H9 (cell line): ENCODE measurements around the gene SCN2B. TPM values are rescaled to one million over a fixed set of nuclear protein-coding genes. Genes with fewer than 3 reads are reported as not detected.
A peak's percentile ranks its signal among the peaks of the same experiment; 100 is the strongest.

Experiments
- DNase-seq: peaks from one replicate; pipeline ENCODE4 v3.0.0-alpha.2; 2017
- H2AFZ ChIP-seq: one replicate; pipeline ENCODE4 v1.6.1; 2013; ENCODE audit warnings: mild to moderate bottlenecking, low read length, control low read depth, moderate library complexity
- H2AK5ac ChIP-seq: 2 replicates; pipeline ENCODE4 v1.6.1; 2013; ENCODE audit warnings: low read length, control low read depth, mixed read lengths; ENCODE audit not compliant: insufficient read length
- H2BK120ac ChIP-seq: one replicate; pipeline ENCODE4 v1.6.1; 2013; ENCODE audit warnings: low read depth, mild to moderate bottlenecking, low read length, control low read depth, inconsistent platforms; ENCODE audit not compliant: poor library complexity, severe bottlenecking
- H2BK12ac ChIP-seq: 2 replicates; pipeline ENCODE4 v1.6.1; 2013; ENCODE audit warnings: low read length, control low read depth, mixed read lengths, low read depth; ENCODE audit not compliant: insufficient read length
- H2BK15ac ChIP-seq: 2 replicates; pipeline ENCODE4 v1.6.1; 2013; ENCODE audit warnings: low read depth, low read length, control low read depth
- H2BK20ac ChIP-seq: one replicate; pipeline ENCODE4 v1.6.1; 2013; ENCODE audit warnings: low read depth, mild to moderate bottlenecking, low read length, control low read depth, inconsistent platforms; ENCODE audit not compliant: poor library complexity, severe bottlenecking
- H2BK5ac ChIP-seq: 2 replicates; pipeline ENCODE4 v1.6.1; 2013; ENCODE audit warnings: low read length, control low read depth, mixed read lengths; ENCODE audit not compliant: insufficient read length
- H3K14ac ChIP-seq: 2 replicates; pipeline ENCODE4 v1.6.1; 2013; ENCODE audit warnings: low read length, control low read depth; ENCODE audit not compliant: insufficient read depth
- H3K18ac ChIP-seq: 2 replicates; pipeline ENCODE4 v1.6.1; 2013; ENCODE audit warnings: low read depth, mild to moderate bottlenecking, mixed read lengths, low read length, control low read depth; ENCODE audit not compliant: insufficient read length
- H3K23ac ChIP-seq: 2 replicates; pipeline ENCODE4 v1.6.1; 2013; ENCODE audit warnings: low read length, control low read depth, mixed read lengths, low read depth; ENCODE audit not compliant: insufficient read length
- H3K23me2 ChIP-seq: 2 replicates; pipeline ENCODE4 v1.6.1; 2013; ENCODE audit warnings: low read depth, mild to moderate bottlenecking, mixed read lengths, low read length, control low read depth; ENCODE audit not compliant: insufficient read length, poor library complexity, severe bottlenecking
- H3K27ac ChIP-seq: 2 replicates; pipeline ENCODE4 v1.5.1; 2013; ENCODE audit warnings: low read length, control low read depth, mixed read lengths, low read depth; ENCODE audit not compliant: insufficient read length
- H3K27me3 ChIP-seq: 2 replicates; pipeline ENCODE4 v1.6.1; 2013; ENCODE audit warnings: low read length, control low read depth, inconsistent platforms; ENCODE audit not compliant: insufficient read depth
- H3K4ac ChIP-seq: 2 replicates; pipeline ENCODE4 v1.6.1; 2013; ENCODE audit warnings: low read depth, mild to moderate bottlenecking, control low read depth, inconsistent platforms, low read length, moderate library complexity
- H3K4me1 ChIP-seq: 2 replicates; pipeline ENCODE4 v1.6.1; 2013; ENCODE audit warnings: low read length, control low read depth, inconsistent platforms; ENCODE audit not compliant: insufficient read depth
- H3K4me2 ChIP-seq: 2 replicates; pipeline ENCODE4 v1.6.1; 2013; ENCODE audit warnings: low read length, control low read depth, mixed read lengths; ENCODE audit not compliant: insufficient read length, insufficient read depth
- H3K56ac ChIP-seq: 2 replicates; pipeline ENCODE4 v1.6.1; 2013; ENCODE audit warnings: low read depth, mild to moderate bottlenecking, mixed read lengths, low read length, control low read depth; ENCODE audit not compliant: insufficient read length
- H3K79me1 ChIP-seq: 2 replicates; pipeline ENCODE4 v1.6.1; 2013; ENCODE audit warnings: low read depth, mild to moderate bottlenecking, moderate library complexity, low read length, control low read depth, inconsistent platforms; ENCODE audit not compliant: insufficient read depth, poor library complexity, severe bottlenecking
- H3K79me2 ChIP-seq: 2 replicates; pipeline ENCODE4 v1.6.1; 2013; ENCODE audit warnings: low read length, control low read depth, inconsistent platforms; ENCODE audit not compliant: insufficient read depth
- H3K9ac ChIP-seq: 2 replicates; pipeline ENCODE4 v1.6.1; 2013; ENCODE audit warnings: low read length, control low read depth, mixed read lengths; ENCODE audit not compliant: insufficient read length; ENCODE audit errors: extremely low read depth
- H3K9me3 ChIP-seq: one replicate; pipeline ENCODE4 v1.6.1; 2013; ENCODE audit warnings: low read depth, low read length, inconsistent platforms; ENCODE audit not compliant: control insufficient read depth
- H3T11ph ChIP-seq: one replicate; pipeline ENCODE4 v1.6.1; 2013; ENCODE audit warnings: mild to moderate bottlenecking, low read length, control low read depth, inconsistent platforms
- H4K20me1 ChIP-seq: one replicate; pipeline ENCODE4 v1.6.1; 2013; ENCODE audit not compliant: control insufficient read depth, insufficient read length, insufficient read depth
- H4K5ac ChIP-seq: 2 replicates; pipeline ENCODE4 v1.6.1; 2013; ENCODE audit warnings: low read depth, mild to moderate bottlenecking, mixed read lengths, low read length, control low read depth; ENCODE audit not compliant: insufficient read length
- H4K8ac ChIP-seq: replicated peaks from 2 replicates; pipeline ENCODE4 v1.6.1; 2013; ENCODE audit warnings: low read length, control low read depth, mixed read lengths, low read depth; ENCODE audit not compliant: insufficient read length
- H4K91ac ChIP-seq: 2 replicates; pipeline ENCODE4 v1.6.1; 2013; ENCODE audit warnings: low read depth, mild to moderate bottlenecking, moderate library complexity, mixed read lengths, low read length, control low read depth; ENCODE audit not compliant: insufficient read length
- H3K27ac Mint-ChIP-seq, 3 experiments: 2 replicates in 2 of 3; 3 replicates in 1 of 3; pipeline ENCODE4 v1.8.0; 2020 to 2021; ENCODE audit warnings: mixed read lengths in 3 of 3, mild to moderate bottlenecking in 1 of 3, moderate library complexity in 1 of 3
- H3K27me3 Mint-ChIP-seq: 2 replicates; pipeline ENCODE4 v1.8.0; 2021; ENCODE audit warnings: low read depth, mild to moderate bottlenecking, moderate library complexity, mixed read lengths
- H3K36me3 Mint-ChIP-seq, 3 experiments: 2 replicates in 2 of 3; 3 replicates in 1 of 3; pipeline ENCODE4 v1.8.0; 2020 to 2021; ENCODE audit warnings: low read depth in 3 of 3, mixed read lengths in 3 of 3; ENCODE audit not compliant: insufficient read depth in 1 of 3
- H3K4me1 Mint-ChIP-seq, 2 experiments: 2 replicates each; pipeline ENCODE4 v1.8.0; 2020; ENCODE audit warnings: mixed read lengths in 2 of 2
- H3K4me3 Mint-ChIP-seq, 2 experiments: 2 replicates in 1 of 2; 3 replicates in 1 of 2; pipeline ENCODE4 v1.8.0; 2020 to 2021; ENCODE audit warnings: mild to moderate bottlenecking in 2 of 2, mixed read lengths in 2 of 2, moderate library complexity in 1 of 2
- H3K9me3 Mint-ChIP-seq, 2 experiments: 2 replicates in 1 of 2; 3 replicates in 1 of 2; pipeline ENCODE4 v1.8.0; 2020; ENCODE audit warnings: mild to moderate bottlenecking in 2 of 2, mixed read lengths in 2 of 2, moderate library complexity in 1 of 2
- CTCF ChIP-seq: fragments of 200-600 bp; sonication (generic); conservative IDR thresholded peaks from 3 replicates; pipeline ENCODE4 v1.8.0; 2021; ENCODE audit warnings: antibody characterized with exemption, mild to moderate bottlenecking
- WGBS: extraction: QIAGEN DNeasy Blood & Tissue Kit; methylation state at CpG from one replicate; pipeline ENCODE4 v1.1.7; 2013; ENCODE audit warnings: missing lambda C conversion rate, low lambda C conversion rate, mixed read lengths; ENCODE audit not compliant: insufficient read length; ENCODE audit errors: extremely low coverage; 5-methylcytosine and 5-hydroxymethylcytosine counted together
- total RNA-seq: library from RNA; stranded (reverse); gene quantifications from 2 replicates; pipeline ENCODE4 v1.2.1, GENCODE V29; 2021

SCN2B gene
- total RNA-seq, 1 experiment from 2014 or later: not detected

- no peaks in the 10 kb centered on the region for H4K20me1 ChIP-seq
- no peak overlapping the region for H2BK20ac ChIP-seq
- peak overlapping the region in 2 of 3 experiments; percentile 47 to 91; a peak in 2 of 7 replicates for H3K27ac Mint-ChIP-seq
- peaks cover 0 to 6% of the 10 kb centered on the region in 2 experiments; a peak in 3 of 5 replicates for H3K9me3 Mint-ChIP-seq
- H3K23ac ChIP-seq: no peak overlapping the region
- H2BK12ac ChIP-seq: no peak overlapping the region
- no peak overlapping the region for H3K4me2 ChIP-seq
- H3K9me3 ChIP-seq: no peaks in the 10 kb centered on the region
- no peaks in the 10 kb centered on the region for H3K27me3 ChIP-seq
- H3K79me2 ChIP-seq: no peaks in the 10 kb centered on the region
- H3K9ac ChIP-seq: no peak overlapping the region
- H3K4me1 ChIP-seq: peaks cover 29% of the 10 kb centered on the region
- no peak for TF ChIP-seq CTCF
- no peak overlapping the region for H3K14ac ChIP-seq
- no peak overlapping the region for H2AK5ac ChIP-seq
- no peaks in the 10 kb centered on the region for H3K23me2 ChIP-seq
- H3K4me3 Mint-ChIP-seq: no peak overlapping the region; a peak in 1 of 5 replicates
- H2BK15ac ChIP-seq: no peak overlapping the region
- no peak overlapping the region for H2BK120ac ChIP-seq
- H3K18ac ChIP-seq: no peak overlapping the region
- no peaks in the 10 kb centered on the region for H3K79me1 ChIP-seq
- no peak overlapping the region for H3T11ph ChIP-seq
- H2BK5ac ChIP-seq: no peak overlapping the region
- peaks cover 3% of the 10 kb centered on the region for H3K27me3 Mint-ChIP-seq
- H3K4ac ChIP-seq: no peak overlapping the region
- H3K4me1 Mint-ChIP-seq: peaks cover 59 to 61% of the 10 kb centered on the region in 2 experiments
- peaks cover 0 to 14% (median 0%) of the 10 kb centered on the region in 3 experiments; a peak in 3 of 7 replicates for H3K36me3 Mint-ChIP-seq
- H3K56ac ChIP-seq: no peak overlapping the region
- WGBS: no CpG with 5 or more reads among the region's 6 CpGs
- H4K91ac ChIP-seq: no peak overlapping the region
- H4K8ac ChIP-seq: no peak overlapping the region
- no peak overlapping the region for H3K27ac ChIP-seq
- H2AFZ ChIP-seq: no peak overlapping the region
- no peak overlapping the region for H4K5ac ChIP-seq
- peak; percentile 64 for DNase-seq
Measured at GRCh38 chr11:118211006-118211405, 34.6 kb upstream of the SCN2B start.
